Psoas muscle (tissue), 8 donors: ENCODE data around the gene LRRC1. TPM values are rescaled to one million over a fixed set of nuclear protein-coding genes. Genes with fewer than 3 reads are reported as not detected.

ENCODE experiments used
- ATAC-seq, 4 donors: fragments of 200-7000 bp; cut with Tn5 transposase; one replicate each; pipeline ENCODE4 v1.9.1; 2020; ENCODE audit warnings: moderate library complexity in 3 of 4, mild to moderate bottlenecking in 2 of 4
- DNase-seq, 2 donors: peaks; one replicate each; pipeline ENCODE4 v3.0.0-alpha.2; 2020
- H3K27ac ChIP-seq: fragments of 200-600 bp; one replicate; pipeline ENCODE4 v1.8.0; 2022
- H3K27me3 ChIP-seq, 3 donors: fragments of 200-600 bp in 1 of 3; one replicate each; pipeline versions ENCODE4 v1.6.1 to v1.8.0; 2013 to 2022; ENCODE audit warnings: low read length in 2 of 3, mild to moderate bottlenecking in 2 of 3, moderate library complexity in 1 of 3; ENCODE audit not compliant: insufficient read depth in 3 of 3
- H3K36me3 ChIP-seq, 2 donors: fragments of 200-600 bp in 1 of 2; one replicate each; pipeline versions ENCODE4 v1.6.1 to v1.8.0; 2013 to 2022; ENCODE audit warnings: low read depth in 1 of 2, mild to moderate bottlenecking in 1 of 2, moderate library complexity in 1 of 2; ENCODE audit not compliant: insufficient read depth in 1 of 2
- H3K4me1 ChIP-seq: fragments of 200-600 bp; one replicate; pipeline ENCODE4 v1.8.0; 2022
- H3K4me3 ChIP-seq: fragments of 200-600 bp; one replicate; pipeline ENCODE4 v1.8.0; 2022; ENCODE audit warnings: mild to moderate bottlenecking
- H3K9me3 ChIP-seq: fragments of 200-600 bp; one replicate; pipeline ENCODE4 v1.8.0; 2022
- CTCF ChIP-seq: fragments of 200-600 bp; IDR thresholded peaks from one replicate; pipeline ENCODE4 v1.8.0; 2022; ENCODE audit warnings: antibody characterized with exemption
- WGBS, 3 donors: extraction: QIAGEN DNeasy Blood & Tissue Kit; methylation state at CpG; one replicate each; pipeline versions ENCODE4 v1.1.6 to v1.1.7; 2013; 5-methylcytosine and 5-hydroxymethylcytosine counted together
- intact Hi-C, 2 donors: fragments of 100-400 bp; cut with DNase I; formaldehyde crosslinking; loops; one replicate each; pipeline versions ENCODE4 v1.11.0 to v1.14.2; 2022
- polyA plus RNA-seq, 3 donors: library from polyadenylated mRNA; stranded (reverse); fragments of 200-250 nt; gene quantifications; one replicate each; pipeline ENCODE4 v1.2.3, GENCODE V29; 2013
- total RNA-seq, 4 donors: library from RNA; stranded (reverse); fragmentation: NEBNext Ultra II Directional in 2 of 4; extraction: Animal tissue kit (Norgen Biotek cat#: 25700) in 2 of 4; gene quantifications; one replicate each; pipeline versions ENCODE4 v1.2.1 to v1.2.4, GENCODE V29; 2021 to 2023
- donor health status: healthy with polysubstance abuse.
- donor health status: DM: no; HTN: no; CAD: no; lungs with moderate emphysema.
- donor health status: Bipolar disorder and iron deficiency.
- donor health status: healthy.
- donor health status: DM: yes; HTN: yes; CAD: no.
- donor health status: DM: no; HTN: no; CAD: no.
- donor health status: DM: no; HTN: no; CAD: no.
- donor health status: DM: yes; HTN: yes; CAD: no.

The LRRC1 gene
- total and polyA plus RNA-seq, 7 donors, result 0.39 to 1.1 (median 0.46) TPM

- Histone ChIP-seq H3K27ac (no peak overlapping the region), H3K4me1 (no peaks in the 10 kb centered on the region), H3K9me3 (no peaks in the 10 kb centered on the region), H3K27me3 (no peaks in the 10 kb centered on the region), H3K36me3 (no peaks in the 10 kb centered on the region), H3K4me3 (no peak overlapping the region)
- 37 to 46% (median 46%) methylated on average over 2 of the region's 2 CpGs for WGBS, 3 donors
- DNase-seq, result no peak
- TF ChIP-seq CTCF, result no peak
- intact Hi-C loops, result no loop called here
- no peak for ATAC-seq
These were observed 33.4 kb downstream of the LRRC1 start for GRCh38 chr6:53828215-53828614.

GRCh38 chr6:53828966-53829697 is 34.3 kb downstream of the LRRC1 start:
- ATAC-seq, result no peak
- 72 to 91% (median 85%) methylated on average over 3 of the region's 3 CpGs for WGBS, 3 donors
- H3K4me1 ChIP-seq, result no peaks in the 10 kb centered on the region

GRCh38 chr6:53829698-53830221 is 35.0 kb downstream of the LRRC1 start:
- Histone ChIP-seq H3K27ac (no peak overlapping the region), H3K4me1 (no peaks in the 10 kb centered on the region), H3K9me3 (no peaks in the 10 kb centered on the region), H3K36me3 (no peaks in the 10 kb centered on the region), H3K27me3 (no peaks in the 10 kb centered on the region), H3K4me3 (no peak overlapping the region)
- ATAC-seq (no peak), DNase-seq (no peak)
- intact Hi-C loops, result no loop called here
- WGBS, 3 donors, result 84 to 90% (median 85%) methylated on average over 5 of the region's 5 CpGs
- TF ChIP-seq CTCF, result no peak

More at GRCh38 chr6:53828966-53829697, 34.3 kb downstream of the LRRC1 start:
- DNase-seq, result no peak
- intact Hi-C loops, result no loop called here
- Histone ChIP-seq H3K4me3 (no peak overlapping the region), H3K27me3 (no peaks in the 10 kb centered on the region), H3K9me3 (no peaks in the 10 kb centered on the region), H3K27ac (no peak overlapping the region), H3K36me3 (no peaks in the 10 kb centered on the region)
- TF ChIP-seq CTCF, result no peak

GRCh38 chr6:53830366-53830765 is 35.6 kb downstream of the LRRC1 start:
- no peaks in the 10 kb centered on the region for H3K9me3 ChIP-seq
- no peak overlapping the region for H3K4me3 ChIP-seq
- H3K27ac ChIP-seq, result no peak overlapping the region
- ATAC-seq, result no peak
- intact Hi-C loops, result no loop called here
- H3K4me1 ChIP-seq, result no peaks in the 10 kb centered on the region
- no peak for DNase-seq
- TF ChIP-seq CTCF, result no peak
- H3K27me3 ChIP-seq, result no peaks in the 10 kb centered on the region
- WGBS, 3 donors, result 71 to 85% (median 80%) methylated on average over 1 of the region's 1 CpG
- H3K36me3 ChIP-seq, result no peaks in the 10 kb centered on the region
